HG02678 (cell line): Measurements from ENCODE around the gene CACNB2.
"Not testable (repeated sequence)": the region's sequence is repeated elsewhere in the genome, so short reads cannot be mapped to it uniquely, and the experiment has no call there.

Experiments used
- ATAC-seq: cut with Tn5 transposase; IDR thresholded peaks from one replicate; pipeline ENCODE4 v1.9.1; 2021; ENCODE audit warnings: mild to moderate bottlenecking, moderate library complexity; ENCODE audit not compliant: unreplicated experiment

CACNB2 gene

GRCh38 chr10:18196806-18197550 lies 56.8 kb downstream of the CACNB2 start:
- no peak for ATAC-seq

- ATAC-seq, result no peak
Measured at GRCh38 chr10:18197706-18198105, 57.5 kb downstream of the CACNB2 start.

GRCh38 chr10:18201877-18202276 lies 61.7 kb downstream of the CACNB2 start:
- ATAC-seq, result no peak

GRCh38 chr10:18202680-18203460 lies 62.6 kb downstream of the CACNB2 start:
- ATAC-seq, result no peak

- ATAC-seq, result no peak
Measured at GRCh38 chr10:18203471-18203870, 63.2 kb downstream of the CACNB2 start.

GRCh38 chr10:18204039-18204835 lies 64.0 kb downstream of the CACNB2 start:
- no peak for ATAC-seq

GRCh38 chr10:18205098-18205834 lies 65.0 kb downstream of the CACNB2 start:
- ATAC-seq, result no peak

- not testable (repeated sequence) for ATAC-seq
Measured at GRCh38 chr10:18208186-18208585, 68.0 kb downstream of the CACNB2 start.

- no peak for ATAC-seq
Measured at GRCh38 chr10:18209241-18209640, 69.0 kb downstream of the CACNB2 start.

- no peak for ATAC-seq
Measured at GRCh38 chr10:18210711-18211110, 70.5 kb downstream of the CACNB2 start.

- ATAC-seq, result no peak
Measured at GRCh38 chr10:18211862-18212261, 71.6 kb downstream of the CACNB2 start.

- ATAC-seq, result no peak
Measured at GRCh38 chr10:18213271-18213670, 73.0 kb downstream of the CACNB2 start.

GRCh38 chr10:18214691-18215563 lies 74.7 kb downstream of the CACNB2 start:
- ATAC-seq, result peak; percentile 63

- ATAC-seq, result no peak
Measured at GRCh38 chr10:18216482-18216881, 76.3 kb downstream of the CACNB2 start.

- ATAC-seq, result no peak
Measured at GRCh38 chr10:18217577-18217976, 77.4 kb downstream of the CACNB2 start.

GRCh38 chr10:18219146-18219545 lies 78.9 kb downstream of the CACNB2 start:
- ATAC-seq, result no peak

- ATAC-seq, result no peak
Measured at GRCh38 chr10:18221123-18221522, 80.9 kb downstream of the CACNB2 start.

- ATAC-seq, result no peak
Measured at GRCh38 chr10:18221882-18222281, 81.7 kb downstream of the CACNB2 start.

- ATAC-seq, result no peak
Measured at GRCh38 chr10:18222866-18223265, 82.6 kb downstream of the CACNB2 start.

- ATAC-seq, result no peak
Measured at GRCh38 chr10:18223898-18224297, 83.7 kb downstream of the CACNB2 start.
